Sigmoid colon (tissue), 7 donors: ENCODE measurements around the gene MAPK8IP2. TPM values are rescaled to one million over a fixed set of nuclear protein-coding genes. Genes with fewer than 3 reads are reported as not detected.
A peak's percentile ranks its signal among the peaks of the same experiment; 100 is the strongest.

Experiments used
- DNase-seq: peaks from one replicate; pipeline ENCODE4 v3.0.0-alpha.2; 2019
- H3K27ac ChIP-seq, 4 donors: fragments of 200-600 bp; sonication (generic); one replicate each; pipeline ENCODE4 v1.5.1; 2016 to 2019; ENCODE audit warnings: mild to moderate bottlenecking in 1 of 4
- H3K27me3 ChIP-seq, 3 donors: fragments of 200-600 bp; sonication (generic); one replicate each; pipeline ENCODE4 v1.5.1; 2019; ENCODE audit warnings: mild to moderate bottlenecking in 1 of 3
- H3K36me3 ChIP-seq, 4 donors: fragments of 200-600 bp; sonication (generic); one replicate each; pipeline ENCODE4 v1.5.1; 2016 to 2019
- H3K4me1 ChIP-seq, 4 donors: fragments of 200-600 bp; sonication (generic); one replicate each; pipeline ENCODE4 v1.5.1; 2017 to 2019
- H3K4me3 ChIP-seq, 4 donors: fragments of 200-600 bp; sonication (generic); one replicate each; pipeline ENCODE4 v1.5.1; 2017 to 2019; ENCODE audit warnings: mild to moderate bottlenecking in 2 of 4, moderate library complexity in 1 of 4
- H3K9me3 ChIP-seq, 4 donors: fragments of 200-600 bp in 3 of 4; sonication (generic) in 3 of 4; one replicate each; pipeline versions ENCODE4 v1.5.1 to v1.6.1; 2013 to 2019
- EP300 ChIP-seq, 4 donors: sonication (generic); formaldehyde crosslinking; IDR thresholded peaks; one replicate each; pipeline ENCODE4 v1.6.1; 2017; ENCODE audit warnings: antibody characterized with exemption in 4 of 4
- POLR2A ChIP-seq, 2 donors: fragments of 450-650 bp; IDR thresholded peaks; one replicate each; pipeline ENCODE4 v1.6.1; 2016; ENCODE audit warnings: antibody characterized with exemption in 2 of 2, mild to moderate bottlenecking in 2 of 2, moderate library complexity in 2 of 2
- POLR2AphosphoS5 ChIP-seq, 4 donors: sonication (generic); formaldehyde crosslinking; IDR thresholded peaks; one replicate each; pipeline ENCODE4 v1.6.1; 2017; ENCODE audit warnings: antibody characterized with exemption in 4 of 4
- WGBS, 2 donors: extraction: QIAGEN DNeasy Blood & Tissue Kit; methylation state at CpG; one replicate each; pipeline ENCODE4 v1.1.7; 2013; 5-methylcytosine and 5-hydroxymethylcytosine counted together
- intact Hi-C: fragments of 100-400 bp; cut with DNase I; formaldehyde crosslinking; loops from one replicate; pipeline ENCODE4 v1.15.1; 2023
- polyA plus RNA-seq, 3 donors: library from polyadenylated mRNA; stranded (reverse); fragments of 200-250 nt; gene quantifications; one replicate each; pipeline ENCODE4 v1.2.3, GENCODE V29; 2013
- total RNA-seq, 4 donors: library from RNA; depleted of rRNA; stranded (reverse); fragments of >200 nt; gene quantifications; one replicate each; pipeline ENCODE4 v1.1.0, GENCODE V29; 2016
- TF ChIP-seq, protein P1 (sequence below), 4 experiments: fragments of 450-650 bp in 3 of 4; fragments of 200-600 bp in 1 of 4; IDR thresholded peaks; one replicate each; pipeline ENCODE4 v1.5.1; 2016 to 2019; ENCODE audit warnings: antibody characterized with exemption in 4 of 4, mild to moderate bottlenecking in 3 of 4, moderate library complexity in 2 of 4
- donor health status: healthy with polysubstance abuse.
- donor health status: Bipolar disorder and iron deficiency.
- donor health status: healthy.

Gene MAPK8IP2
- total and polyA plus RNA-seq, 7 donors = under 0.01 to 2.9 (median 1.8) TPM

DNA sequence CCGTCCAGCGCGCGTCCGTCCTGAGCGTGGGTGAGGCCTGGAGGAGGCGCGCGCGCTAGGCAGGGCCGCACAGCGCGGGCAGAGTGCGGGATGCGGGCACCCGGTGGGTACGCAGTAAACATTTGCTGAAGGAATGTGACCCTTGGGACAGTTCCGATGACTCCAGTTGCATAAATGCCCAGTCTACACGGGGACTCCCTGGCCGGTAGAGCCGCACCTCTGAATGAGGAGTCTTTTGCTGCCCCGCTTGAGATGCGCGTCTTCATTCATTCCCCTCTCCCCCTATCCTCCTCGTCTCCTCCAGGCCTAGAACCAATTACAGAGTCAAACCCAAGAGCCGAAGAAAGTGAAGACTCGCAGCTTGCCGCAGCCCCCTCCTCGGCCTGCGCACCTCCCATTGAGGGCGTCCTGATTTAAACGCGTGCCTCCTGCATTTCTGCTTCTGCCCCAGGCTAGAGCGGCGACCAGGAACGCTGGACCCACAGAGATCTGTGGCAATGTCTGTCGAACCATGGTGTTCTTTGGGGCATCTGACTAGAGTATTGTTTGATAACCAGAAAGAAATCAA lies 17.2 kb upstream of the MAPK8IP2 start:
- Histone ChIP-seq H3K27ac (peak overlapping the region; percentile 97 to 99 (median 98)), H3K36me3 (peaks cover 0 to 5% (median 0%) of the 10 kb centered on the region in 4 donors), H3K4me1 (peaks cover 0 to 29% (median 26%) of the 10 kb centered on the region in 4 donors), H3K4me3 (peak overlapping the region; percentile 85 to 92 (median 89)), H3K9me3 (no peaks in the 10 kb centered on the region), H3K27me3 (peaks cover 4 to 5% (median 5%) of the 10 kb centered on the region in 3 donors)
- TF ChIP-seq EP300 (IDR thresholded peaks at IDR 0.05) (no peak), POLR2AphosphoS5 (IDR thresholded peaks at IDR 0.05) (no peak), POLR2A (IDR thresholded peaks at IDR 0.05) (no peak)
- TF ChIP-seq, protein P1, sequence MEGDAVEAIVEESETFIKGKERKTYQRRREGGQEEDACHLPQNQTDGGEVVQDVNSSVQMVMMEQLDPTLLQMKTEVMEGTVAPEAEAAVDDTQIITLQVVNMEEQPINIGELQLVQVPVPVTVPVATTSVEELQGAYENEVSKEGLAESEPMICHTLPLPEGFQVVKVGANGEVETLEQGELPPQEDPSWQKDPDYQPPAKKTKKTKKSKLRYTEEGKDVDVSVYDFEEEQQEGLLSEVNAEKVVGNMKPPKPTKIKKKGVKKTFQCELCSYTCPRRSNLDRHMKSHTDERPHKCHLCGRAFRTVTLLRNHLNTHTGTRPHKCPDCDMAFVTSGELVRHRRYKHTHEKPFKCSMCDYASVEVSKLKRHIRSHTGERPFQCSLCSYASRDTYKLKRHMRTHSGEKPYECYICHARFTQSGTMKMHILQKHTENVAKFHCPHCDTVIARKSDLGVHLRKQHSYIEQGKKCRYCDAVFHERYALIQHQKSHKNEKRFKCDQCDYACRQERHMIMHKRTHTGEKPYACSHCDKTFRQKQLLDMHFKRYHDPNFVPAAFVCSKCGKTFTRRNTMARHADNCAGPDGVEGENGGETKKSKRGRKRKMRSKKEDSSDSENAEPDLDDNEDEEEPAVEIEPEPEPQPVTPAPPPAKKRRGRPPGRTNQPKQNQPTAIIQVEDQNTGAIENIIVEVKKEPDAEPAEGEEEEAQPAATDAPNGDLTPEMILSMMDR (IDR thresholded peaks at IDR 0.05) = no peak
- intact Hi-C loops = loop anchor here (2.0 to 5.0 kb wide), 2 partner anchors 21 to 44 kb away; partner anchors contain the start of genes ARSA and SYCE3
- WGBS, 2 donors = 4 to 6% methylated on average over 37 of the region's 37 CpGs
- no peak for DNase-seq

DNA sequence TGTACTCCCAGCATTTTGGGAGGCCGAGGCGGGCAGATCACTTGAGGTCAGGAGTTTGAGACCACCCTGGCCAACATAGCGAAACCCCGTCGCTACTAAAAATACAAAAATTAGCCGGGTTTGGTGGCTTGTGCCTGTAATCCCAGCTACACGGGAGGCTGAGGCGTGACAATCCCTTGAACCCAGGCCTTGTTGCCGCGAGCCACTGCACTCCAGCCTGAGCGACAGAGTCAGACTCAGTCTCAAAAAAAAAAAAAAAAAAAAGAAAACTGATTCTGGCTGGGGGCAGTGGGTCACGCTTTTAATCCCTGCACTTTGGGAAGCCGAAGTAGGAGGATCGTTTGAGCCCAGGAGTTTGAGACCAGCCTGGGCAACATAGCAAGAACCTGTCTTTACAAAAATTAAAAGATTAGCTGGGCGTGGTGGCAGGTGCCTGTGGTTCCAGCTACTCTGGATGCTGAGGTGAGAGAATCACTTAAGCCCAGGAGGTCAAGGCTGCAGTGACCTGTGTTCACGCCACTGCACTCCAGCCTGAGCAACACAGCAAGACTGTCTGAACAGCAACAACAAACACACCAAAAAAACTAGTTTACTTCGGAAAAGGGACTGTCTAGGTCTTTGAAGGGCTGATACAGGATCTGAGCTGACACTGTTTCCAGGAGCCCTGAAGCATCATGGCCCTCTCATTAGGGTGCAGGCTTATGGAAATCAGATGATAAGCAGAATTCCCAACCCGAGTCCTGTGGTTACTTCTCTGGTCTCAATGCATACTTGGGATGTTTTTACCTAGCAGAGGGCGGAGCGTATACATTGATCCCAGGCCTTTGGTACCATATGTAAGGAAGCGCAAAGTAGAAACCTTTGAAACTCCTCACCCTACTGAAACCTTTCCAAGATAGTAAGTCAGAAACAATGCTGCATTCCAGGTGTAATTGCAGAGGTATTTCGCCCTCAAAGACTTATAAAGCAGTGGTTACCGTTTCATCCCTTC lies 16.2 kb upstream of the MAPK8IP2 start:
- no peaks in the 10 kb centered on the region for H3K27me3 ChIP-seq
- H3K27ac ChIP-seq = no peak overlapping the region
- no peaks in the 10 kb centered on the region for H3K9me3 ChIP-seq
- H3K4me1 ChIP-seq = peaks cover 0 to 21% (median 18%) of the 10 kb centered on the region in 4 donors
- peaks cover 0 to 5% (median 0%) of the 10 kb centered on the region in 4 donors for H3K36me3 ChIP-seq
- TF ChIP-seq, protein P1 (IDR thresholded peaks at IDR 0.05) = no peak
- TF ChIP-seq POLR2AphosphoS5 (IDR thresholded peaks at IDR 0.05) (no peak), EP300 (IDR thresholded peaks at IDR 0.05) (no peak), POLR2A (IDR thresholded peaks at IDR 0.05) (no peak)
- intact Hi-C loops = loop anchor here (5.0 kb wide), 1 partner anchor 43 kb away; the partner anchor contains the start of gene ARSA
- no peak for DNase-seq
- H3K4me3 ChIP-seq = no peak overlapping the region
- 94 to 96% methylated on average over 23 of the region's 23 CpGs for WGBS, 2 donors

DNA sequence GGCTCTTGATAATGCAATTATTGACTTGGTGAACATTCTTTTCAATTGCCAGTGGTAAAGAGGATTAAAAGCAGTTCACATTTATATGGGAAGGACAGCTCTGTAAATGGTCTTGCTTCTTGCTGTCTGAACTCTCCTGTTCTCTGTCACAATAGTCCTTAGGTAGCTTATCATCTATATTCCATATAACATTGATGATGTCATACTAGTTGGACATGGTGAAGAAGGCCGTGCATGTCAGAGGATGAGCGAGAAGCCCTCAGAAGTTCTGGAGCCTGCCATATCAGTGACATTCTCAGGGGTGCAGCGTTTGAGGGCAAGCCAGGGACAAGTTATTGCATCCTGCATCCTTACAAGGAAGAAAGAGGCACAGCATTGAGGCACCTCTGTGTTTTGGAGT lies 15.4 kb upstream of the MAPK8IP2 start:
- Histone ChIP-seq H3K9me3 (no peaks in the 10 kb centered on the region), H3K36me3 (peaks cover 0 to 1% (median 0%) of the 10 kb centered on the region in 4 donors), H3K4me1 (peaks cover 0 to 21% (median 18%) of the 10 kb centered on the region in 4 donors), H3K27ac (no peak overlapping the region), H3K4me3 (no peak overlapping the region), H3K27me3 (no peaks in the 10 kb centered on the region)
- intact Hi-C loops = no loop called here
- WGBS, 2 donors = 94% methylated on average over 3 of the region's 3 CpGs
- TF ChIP-seq POLR2A (IDR thresholded peaks at IDR 0.05) = no peak
- no peak for TF ChIP-seq POLR2AphosphoS5 (IDR thresholded peaks at IDR 0.05)
- no peak for TF ChIP-seq EP300 (IDR thresholded peaks at IDR 0.05)
- TF ChIP-seq, protein P1 (IDR thresholded peaks at IDR 0.05) = no peak
- DNase-seq = no peak

DNA sequence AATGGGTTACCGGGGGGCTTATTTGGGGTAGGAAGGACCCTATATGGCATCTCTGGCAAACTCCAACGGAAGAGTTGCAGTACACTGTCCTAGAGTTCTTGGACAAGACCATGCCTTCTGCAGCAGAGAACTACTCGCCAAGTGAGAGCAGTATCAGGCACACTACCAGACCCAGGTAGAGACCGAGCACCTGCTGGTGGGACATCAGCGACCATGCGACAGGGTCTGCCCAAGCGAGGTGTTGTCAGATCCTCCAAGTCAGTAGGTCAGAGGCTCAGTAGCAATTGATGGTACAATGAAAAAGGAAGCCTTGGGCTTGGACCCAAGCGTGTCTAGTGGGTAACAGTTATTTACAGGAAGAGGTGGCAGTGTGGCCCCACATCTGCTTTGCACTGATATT lies 14.8 kb upstream of the MAPK8IP2 start:
- Histone ChIP-seq H3K4me3 (no peak overlapping the region), H3K4me1 (peaks cover 0 to 21% (median 18%) of the 10 kb centered on the region in 4 donors), H3K27ac (no peak overlapping the region), H3K9me3 (no peaks in the 10 kb centered on the region), H3K36me3 (no peaks in the 10 kb centered on the region), H3K27me3 (no peaks in the 10 kb centered on the region)
- DNase-seq = no peak
- intact Hi-C loops = no loop called here
- 89 to 94% methylated on average over 8 of the region's 8 CpGs for WGBS, 2 donors
- TF ChIP-seq POLR2A (IDR thresholded peaks at IDR 0.05) (no peak), POLR2AphosphoS5 (IDR thresholded peaks at IDR 0.05) (no peak), EP300 (IDR thresholded peaks at IDR 0.05) (no peak)
- TF ChIP-seq, protein P1 (IDR thresholded peaks at IDR 0.05) = no peak
